T-helper 17 cell (primary cell): Measurements from ENCODE around the gene KCNQ4. TPM values are rescaled to one million over a fixed set of nuclear protein-coding genes. Genes with fewer than 3 reads are reported as not detected.

Source experiments
- total RNA-seq, 4 donors: library from RNA in 2 of 4; stranded (reverse) in 2 of 4; gene quantifications; one replicate each; pipeline ENCODE4 v1.2.3 and lab custom pipeline; 2022 to 2026

The KCNQ4 gene
- total RNA-seq, 2 donors from 2014 or later = 0.17 to 0.86 TPM

Other genes with a start within 250 kb of the KCNQ4 start
- 1 to 10 TPM; 1.7 to 2.1 TPM for gene RIMS3, start 118.1 kb upstream of the KCNQ4 start, total RNA-seq
- 10 to 100 TPM; 42.3 to 45.7 TPM for gene NFYC, start 92.1 kb upstream of the KCNQ4 start, total RNA-seq
- 10 to 100 TPM; 17.2 to 23.6 TPM for gene CITED4, start 78.6 kb downstream of the KCNQ4 start, total RNA-seq
- 10 to 100 TPM; 48.8 to 56.9 TPM for gene CTPS1, start 195.9 kb downstream of the KCNQ4 start, total RNA-seq
- under 1 TPM; 0.18 to 0.22 TPM for gene SLFNL1, start 237.9 kb downstream of the KCNQ4 start, total RNA-seq